Activated B cell treated with CpG ODN at 0.5 μM for 24 hours (primary cell): ENCODE measurements around the gene ANKLE1. TPM values are rescaled to one million over a fixed set of nuclear protein-coding genes. Genes with fewer than 3 reads are reported as not detected.

Experiments used
- ATAC-seq: fragments of 200-7000 bp; cut with Tn5 transposase; one replicate; pipeline ENCODE4 v1.10.0; 2021; ENCODE audit warnings: low read depth, mild to moderate bottlenecking, moderate library complexity
- CTCF ChIA-PET: fragments of 350-600 bp; sonication (Branson Sonifier 250); formaldehyde crosslinking; loops from one replicate; lab custom pipeline; 2021; ENCODE audit warnings: antibody characterized with exemption; lab: Charles Lee
- POLR2A ChIA-PET: fragments of 350-600 bp; sonication (Branson Sonifier 250); formaldehyde crosslinking; loops from one replicate; lab custom pipeline; 2021; ENCODE audit warnings: antibody characterized with exemption; lab: Charles Lee
- DNase-seq: peaks from one replicate; pipeline ENCODE4 v3.0.0; 2022
- H3K27ac Mint-ChIP-seq: one replicate; pipeline ENCODE4 v1.8.0; 2020; ENCODE audit warnings: mixed read lengths
- H3K27me3 Mint-ChIP-seq: one replicate; pipeline ENCODE4 v1.8.0; 2021; ENCODE audit warnings: mixed read lengths
- H3K36me3 Mint-ChIP-seq: one replicate; pipeline ENCODE4 v1.8.0; 2021; ENCODE audit warnings: low read depth, mixed read lengths
- H3K4me1 Mint-ChIP-seq: one replicate; pipeline ENCODE4 v1.8.0; 2021; ENCODE audit warnings: mixed read lengths
- H3K4me3 Mint-ChIP-seq: one replicate; pipeline ENCODE4 v1.8.0; 2020; ENCODE audit warnings: mild to moderate bottlenecking, mixed read lengths
- H3K9me3 Mint-ChIP-seq: one replicate; pipeline ENCODE4 v1.8.0; 2020; ENCODE audit warnings: mixed read lengths
- intact Hi-C: fragments of 100-400 bp; cut with micrococcal nuclease; formaldehyde crosslinking; loops from one replicate; pipeline ENCODE4 v1.15.1; 2024
- total RNA-seq: library from RNA; stranded (reverse); gene quantifications from 2 replicates; pipeline ENCODE4 v1.2.3, GENCODE V29; 2022
- TF ChIP-seq, protein P1 (sequence below): fragments of 200-600 bp; IDR thresholded peaks from one replicate; pipeline ENCODE4 v1.8.0; 2022; ENCODE audit warnings: antibody characterized with exemption, mild to moderate bottlenecking

Gene ANKLE1
- total RNA-seq, 1 donor from 2014 or later = 9.1 TPM

DNA sequence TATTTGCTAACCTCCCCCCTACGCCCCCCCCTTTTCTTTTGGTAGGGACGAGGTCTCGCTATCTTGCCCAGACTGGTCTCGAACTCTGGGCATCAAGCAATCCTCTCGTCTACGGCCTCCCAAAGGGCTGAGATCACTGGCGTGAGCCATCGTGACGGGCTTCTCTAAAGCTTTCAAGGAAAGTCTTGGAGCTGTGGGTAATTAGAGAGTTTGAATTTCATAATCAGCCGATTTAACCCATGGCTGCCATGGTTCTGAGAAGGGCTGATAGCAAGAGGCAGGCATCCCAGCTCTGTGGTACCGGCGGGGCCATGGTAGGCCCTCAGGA, 22.2 kb downstream of the ANKLE1 start:
- H3K36me3 Mint-ChIP-seq = peaks cover 5% of the 10 kb centered on the region
- ChIA-PET CTCF (interaction anchor here (0.9 to 2.3 kb wide), 5 partner anchors 11 to 230 kb away, joined by 3 to 12 read pairs (median 3); no protein-coding TSS in a partner anchor), POLR2A (interaction anchor here (0.6 to 1.6 kb wide), 6 partner anchors 12 to 888 kb away, joined by 3 to 6 read pairs (median 4); partner anchors contain the start of gene ANO8)
- H3K4me1 Mint-ChIP-seq = peaks cover 37% of the 10 kb centered on the region
- H3K27me3 Mint-ChIP-seq = no peaks in the 10 kb centered on the region
- TF ChIP-seq, protein P1, sequence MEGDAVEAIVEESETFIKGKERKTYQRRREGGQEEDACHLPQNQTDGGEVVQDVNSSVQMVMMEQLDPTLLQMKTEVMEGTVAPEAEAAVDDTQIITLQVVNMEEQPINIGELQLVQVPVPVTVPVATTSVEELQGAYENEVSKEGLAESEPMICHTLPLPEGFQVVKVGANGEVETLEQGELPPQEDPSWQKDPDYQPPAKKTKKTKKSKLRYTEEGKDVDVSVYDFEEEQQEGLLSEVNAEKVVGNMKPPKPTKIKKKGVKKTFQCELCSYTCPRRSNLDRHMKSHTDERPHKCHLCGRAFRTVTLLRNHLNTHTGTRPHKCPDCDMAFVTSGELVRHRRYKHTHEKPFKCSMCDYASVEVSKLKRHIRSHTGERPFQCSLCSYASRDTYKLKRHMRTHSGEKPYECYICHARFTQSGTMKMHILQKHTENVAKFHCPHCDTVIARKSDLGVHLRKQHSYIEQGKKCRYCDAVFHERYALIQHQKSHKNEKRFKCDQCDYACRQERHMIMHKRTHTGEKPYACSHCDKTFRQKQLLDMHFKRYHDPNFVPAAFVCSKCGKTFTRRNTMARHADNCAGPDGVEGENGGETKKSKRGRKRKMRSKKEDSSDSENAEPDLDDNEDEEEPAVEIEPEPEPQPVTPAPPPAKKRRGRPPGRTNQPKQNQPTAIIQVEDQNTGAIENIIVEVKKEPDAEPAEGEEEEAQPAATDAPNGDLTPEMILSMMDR = no peak
- H3K4me3 Mint-ChIP-seq = peak overlapping the region; percentile 77
- ATAC-seq (no peak), DNase-seq (no peak)
- intact Hi-C loops = loop anchor here (10.0 kb wide), 1 partner anchor 409 kb away; no protein-coding TSS in a partner anchor
- H3K9me3 Mint-ChIP-seq = no peaks in the 10 kb centered on the region
- no peak overlapping the region for H3K27ac Mint-ChIP-seq

DNA sequence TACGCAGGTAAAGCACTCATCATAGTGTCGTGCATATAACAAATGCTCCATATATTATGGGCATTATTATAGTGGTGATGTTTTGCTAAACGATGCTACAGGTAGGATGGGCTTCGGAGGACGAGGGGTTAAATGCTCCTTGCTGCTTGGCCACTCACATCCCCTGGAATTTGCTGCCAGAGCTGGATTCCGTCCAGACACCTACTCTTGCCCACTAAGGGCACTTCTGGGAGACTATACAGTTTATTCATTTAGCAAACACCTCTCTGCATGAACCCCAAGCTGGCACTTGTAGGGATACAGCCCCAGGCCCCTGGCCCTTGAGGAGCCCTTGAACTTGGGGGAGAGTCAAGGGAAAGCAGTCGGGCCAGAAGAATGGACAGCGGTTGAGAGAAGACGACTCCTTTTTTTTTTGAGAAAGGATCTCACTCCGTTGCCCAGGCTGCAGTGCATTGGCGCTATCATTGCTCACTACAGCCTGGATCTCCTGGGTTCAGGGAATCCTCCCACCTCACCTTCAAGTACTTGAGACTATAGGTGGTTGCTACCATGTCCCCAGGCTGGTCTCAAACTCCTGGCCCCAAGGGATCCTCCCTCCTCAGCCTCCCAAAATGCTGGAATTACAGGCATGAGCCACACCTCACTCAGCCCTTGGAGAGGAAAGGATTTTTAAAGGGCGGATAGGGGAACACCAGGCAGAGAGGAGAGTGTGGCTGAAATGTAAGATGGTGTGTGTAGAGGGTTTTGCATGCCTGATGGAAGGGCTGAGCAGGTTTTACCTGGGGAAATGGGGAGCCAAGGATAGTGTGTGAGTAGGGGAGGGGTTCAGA, 22.9 kb downstream of the ANKLE1 start:
- ChIA-PET POLR2A (interaction anchor here (0.6 to 1.6 kb wide), 23 partner anchors 12 to 1226 kb away, joined by 3 to 19 read pairs (median 5); partner anchors contain the start of genes ANO8, BABAM1, MVB12A and USE1), CTCF (interaction anchor here (0.7 to 2.3 kb wide), 16 partner anchors 10 to 239 kb away, joined by 3 to 14 read pairs (median 4); partner anchors contain the start of genes ANKLE1, ANO8 and BABAM1)
- TF ChIP-seq, protein P1 = no peak
- Mint-ChIP-seq H3K36me3 (peaks cover 8% of the 10 kb centered on the region), H3K27me3 (no peaks in the 10 kb centered on the region), H3K4me1 (peaks cover 44% of the 10 kb centered on the region), H3K4me3 (peak overlapping the region; percentile 88), H3K9me3 (no peaks in the 10 kb centered on the region), H3K27ac (peak overlapping the region; percentile 91)
- intact Hi-C loops = loop anchor here (1.0 to 10.0 kb wide), 7 partner anchors 12 to 717 kb away; partner anchors contain the start of genes BABAM1 and GTPBP3
- no peak for DNase-seq
- no peak for ATAC-seq

DNA sequence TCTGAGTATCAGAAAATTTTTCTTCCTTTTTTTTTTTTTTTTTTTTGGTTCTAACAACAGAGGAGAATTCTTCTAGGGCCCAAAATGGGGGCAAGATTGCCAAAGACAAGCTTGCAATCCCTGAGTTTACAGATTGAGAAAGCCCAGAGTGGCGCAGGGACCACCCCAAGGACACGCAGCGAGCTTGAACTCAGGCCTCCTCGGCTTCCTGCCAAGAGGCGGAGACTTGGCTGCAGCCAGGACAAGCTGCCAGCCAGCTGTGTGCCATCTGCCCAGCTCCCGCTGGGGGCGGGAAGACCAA, 23.5 kb downstream of the ANKLE1 start:
- H3K9me3 Mint-ChIP-seq = no peaks in the 10 kb centered on the region
- ATAC-seq = no peak
- H3K27me3 Mint-ChIP-seq = no peaks in the 10 kb centered on the region
- POLR2A ChIA-PET = interaction anchor here (0.5 to 1.2 kb wide), 23 partner anchors 12 to 1226 kb away, joined by 3 to 19 read pairs (median 5); partner anchors contain the start of genes ANO8, BABAM1, MVB12A and USE1
- CTCF ChIA-PET = interaction anchor here (0.7 to 2.3 kb wide), 13 partner anchors 11 to 239 kb away, joined by 3 to 14 read pairs (median 4); partner anchors contain the start of genes ANKLE1, ANO8 and BABAM1
- no peak for DNase-seq
- H3K4me3 Mint-ChIP-seq = peak overlapping the region; percentile 88
- intact Hi-C loops = loop anchor here (1.0 to 10.0 kb wide), 7 partner anchors 13 to 718 kb away; partner anchors contain the start of genes BABAM1 and GTPBP3
- peaks cover 9% of the 10 kb centered on the region for H3K36me3 Mint-ChIP-seq
- H3K27ac Mint-ChIP-seq = peak overlapping the region; percentile 91
- H3K4me1 Mint-ChIP-seq = peaks cover 45% of the 10 kb centered on the region
- TF ChIP-seq, protein P1 = no peak

DNA sequence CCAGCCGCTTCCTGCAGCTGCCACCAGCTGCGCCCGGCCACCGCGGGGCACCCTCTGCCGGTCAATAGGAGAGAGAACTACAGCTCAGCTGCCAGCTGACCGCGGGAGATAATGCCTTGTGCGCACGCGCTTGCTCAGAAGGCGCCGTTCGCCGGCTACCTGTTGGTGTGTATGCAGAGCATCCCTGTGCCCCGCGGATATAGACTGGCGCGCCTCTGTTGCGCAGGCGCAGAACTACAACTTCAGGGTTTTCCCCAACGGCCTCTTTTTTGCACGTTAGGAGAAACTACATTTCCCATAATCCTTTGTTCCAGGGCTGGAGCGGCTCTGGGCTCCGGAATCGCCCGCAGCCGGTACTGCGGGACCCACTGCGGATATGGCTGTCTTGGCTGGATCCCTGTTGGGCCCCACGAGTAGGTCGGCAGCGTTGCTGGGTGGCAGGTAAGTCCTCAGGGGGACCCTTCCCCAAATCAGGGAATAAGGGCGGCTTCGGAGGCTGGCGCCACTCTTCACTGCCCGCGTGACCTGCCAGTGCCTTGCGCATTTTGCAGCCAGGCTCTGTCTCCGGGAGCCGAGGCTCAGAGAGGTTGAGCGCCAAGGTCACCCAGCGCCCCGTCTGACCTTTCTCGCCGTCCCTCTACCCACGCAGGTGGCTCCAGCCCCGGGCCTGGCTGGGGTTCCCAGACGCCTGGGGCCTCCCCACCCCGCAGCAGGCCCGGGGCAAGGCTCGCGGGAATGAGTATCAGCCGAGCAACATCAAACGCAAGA, 24.0 kb downstream of the ANKLE1 start, which contains the start of gene MRPL34:
MRPL34 (plus strand) TSS at position 356 of the 768 bp plus-strand sequence; CDS start at position 377, 21 bp downstream.
- Mint-ChIP-seq H3K4me3 (peak within 1 kb of the TSS; percentile 88), H3K27me3 (no peaks in the 10 kb centered on the region), H3K36me3 (peaks cover 7% of the 10 kb centered on the region), H3K27ac (peak within 1 kb of the TSS; percentile 91), H3K9me3 (no peaks in the 10 kb centered on the region), H3K4me1 (peaks cover 51% of the 10 kb centered on the region)
- TF ChIP-seq, protein P1 = no peak
- DNase-seq = peak; percentile 88
- CTCF ChIA-PET = interaction anchor here (0.7 to 2.3 kb wide), 13 partner anchors 11 to 240 kb away, joined by 3 to 14 read pairs (median 4); partner anchors contain the start of genes ANKLE1, ANO8 and BABAM1
- intact Hi-C loops = loop anchor here (1.0 to 10.0 kb wide), 7 partner anchors 13 to 718 kb away; partner anchors contain the start of genes BABAM1 and GTPBP3
- peak; percentile 69 for ATAC-seq
- POLR2A ChIA-PET = interaction anchor here (0.5 to 1.2 kb wide), 26 partner anchors 13 to 1227 kb away, joined by 3 to 19 read pairs (median 4); partner anchors contain the start of genes ANO8, BABAM1, MVB12A and USE1
